Measurements from ENCODE around the gene OR4C45. TPM values are rescaled to one million over a fixed set of nuclear protein-coding genes. Genes with fewer than 3 reads are reported as not detected.

Gene OR4C45
- total and polyA plus RNA-seq, 2 of the 8 experiments (the other 6 are each of a cell fraction or from before 2014, with no cell fraction given), result not detected

GRCh38 chr11:50030193-50030592, 2.5 kb upstream of the OR4C45 start:
- no peaks in the 10 kb centered on the region for H3K79me1 ChIP-seq (ENCODE audit: low read depth, low read length)
- no peaks in the 10 kb centered on the region for H3K79me2 ChIP-seq (ENCODE audit: control insufficient read depth in 1 of 2, insufficient read depth in 2 of 2, low read length in 2 of 2)
- no peak for TF ChIP-seq MAFK (IDR thresholded peaks at IDR 0.05; ENCODE audit: low read depth, low read length)
- no peak for TF ChIP-seq CTBP2 (IDR thresholded peaks at IDR 0.05; ENCODE audit: borderline replicate concordance, insufficient read depth, insufficient read length, low read length)
- no peak for TF ChIP-seq KDM5A (IDR thresholded peaks at IDR 0.05; ENCODE audit: low read length)
- no peak for TF ChIP-seq CHD2 (IDR thresholded peaks at IDR 0.05; ENCODE audit: low read length)
- TF ChIP-seq RBBP5 (IDR thresholded peaks at IDR 0.05; ENCODE audit: borderline replicate concordance, low read depth, low read length), result no peak
- no peak for TF ChIP-seq HDAC6 (IDR thresholded peaks at IDR 0.05; ENCODE audit: low read depth, low read length)
- TF ChIP-seq SIRT6 (IDR thresholded peaks at IDR 0.05; ENCODE audit: low read length), result no peak
- TF ChIP-seq TAF7 (optimal IDR thresholded peaks at IDR 0.05; ENCODE audit: borderline replicate concordance, low read depth, low read length), result no peak
- TF ChIP-seq RXRA (IDR thresholded peaks at IDR 0.05; ENCODE audit: insufficient read depth, low read depth, low read length), result no peak
- no peak for TF ChIP-seq CREB1 (IDR thresholded peaks at IDR 0.05)
- TF ChIP-seq, protein P1, sequence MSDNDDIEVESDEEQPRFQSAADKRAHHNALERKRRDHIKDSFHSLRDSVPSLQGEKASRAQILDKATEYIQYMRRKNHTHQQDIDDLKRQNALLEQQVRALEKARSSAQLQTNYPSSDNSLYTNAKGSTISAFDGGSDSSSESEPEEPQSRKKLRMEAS (IDR thresholded peaks at IDR 0.05), result no peak
- no peak for TF ChIP-seq SRF (IDR thresholded peaks at IDR 0.05; ENCODE audit: low read depth, low read length)
- TF ChIP-seq SP2 (IDR thresholded peaks at IDR 0.05; ENCODE audit: low read length), result no peak
- H3K9ac ChIP-seq (replicated peaks in 1 of 4; ENCODE audit: extremely low read depth in 1 of 4, low read depth in 3 of 4, low read length in 3 of 4), result no peak overlapping the region
- no peak overlapping the region for H4K91ac ChIP-seq (replicated peaks; ENCODE audit: insufficient read length, low read length)
- H3K4me3 ChIP-seq (ENCODE audit: extremely low read depth in 1 of 4, insufficient read depth in 2 of 4, low read depth in 3 of 4, low read length in 4 of 4), result no peak overlapping the region
- no peak overlapping the region for H2BK12ac ChIP-seq (ENCODE audit: low read depth, low read length)
- H3K9me3 ChIP-seq (ENCODE audit: insufficient read depth in 2 of 2, low read depth in 1 of 2, low read length in 1 of 2), result peaks cover 51 to 55% of the 10 kb centered on the region in 2 experiments
- no peaks in the 10 kb centered on the region for H4K20me1 ChIP-seq (replicated peaks in 1 of 2; ENCODE audit: control insufficient read depth in 1 of 2, insufficient read depth in 2 of 2, low read length in 2 of 2)
- ChIA-PET CTCF (ENCODE audit: partially characterized antibody) (no interaction called here), POLR2A (ENCODE audit: partially characterized antibody) (no interaction called here)
- H3K27ac ChIP-seq (ENCODE audit: low read depth, low read length), result no peak overlapping the region
- no peaks in the 10 kb centered on the region for H3K23me2 ChIP-seq (ENCODE audit: low read depth, low read length)
- FAIRE-seq (no peak), DNase-seq (ENCODE audit: low read depth in 1 of 2, low spot score in 2 of 2) (no peak)
- no peak overlapping the region for H2BK20ac ChIP-seq (ENCODE audit: low read length)
- no peak overlapping the region for H3K4ac ChIP-seq (replicated peaks; ENCODE audit: insufficient read length, low read depth, low read length)
- no peak overlapping the region for H3K56ac ChIP-seq (replicated peaks; ENCODE audit: insufficient read length, low read depth, low read length)
- no peak overlapping the region for H2AK5ac ChIP-seq (ENCODE audit: low read depth, low read length)
- no peak overlapping the region for H3K23ac ChIP-seq (ENCODE audit: insufficient read length)
- no peak overlapping the region for H4K8ac ChIP-seq (ENCODE audit: extremely low read depth, insufficient read depth, low read length)
- no peaks in the 10 kb centered on the region for H3K27me3 ChIP-seq (replicated peaks in 1 of 4; ENCODE audit: control insufficient read depth in 3 of 4, extremely low read depth in 1 of 4, insufficient read depth in 3 of 4, low read length in 3 of 4)
- H4K5ac ChIP-seq (ENCODE audit: insufficient read length, low read depth, low read length), result no peak overlapping the region
- H3K4me2 ChIP-seq (ENCODE audit: insufficient read depth in 1 of 2, low read depth in 2 of 2, low read length in 2 of 2), result no peak overlapping the region
- no peaks in the 10 kb centered on the region for H3K4me1 ChIP-seq (replicated peaks in 1 of 4; ENCODE audit: control insufficient read depth in 3 of 4, insufficient read depth in 4 of 4, low read length in 3 of 4)
- WGBS, 2 experiments (ENCODE audit: extremely low coverage in 1 of 2, insufficient coverage in 1 of 2, insufficient read length in 1 of 2, insufficient replicate concordance in 2 of 2, low coverage in 1 of 2, low lambda C conversion rate in 2 of 2, missing lambda C conversion rate in 1 of 2), result 67% methylated on average over 1 of the region's 1 CpG; no CpG with 5 or more reads in 1 of the 2 experiments
- no peak overlapping the region for H3K14ac ChIP-seq (ENCODE audit: insufficient read length)
- no peak overlapping the region for H2BK5ac ChIP-seq (ENCODE audit: low read depth, low read length)
- no peak overlapping the region for H2AFZ ChIP-seq (ENCODE audit: low read length)
- H2BK120ac ChIP-seq (replicated peaks; ENCODE audit: low read depth, low read length), result no peak overlapping the region
- H3K36me3 ChIP-seq (ENCODE audit: control insufficient read depth in 2 of 4, insufficient read depth in 4 of 4, low read length in 3 of 4), result no peaks in the 10 kb centered on the region; a peak in 1 of 8 replicates
- H2BK15ac ChIP-seq (ENCODE audit: low read length), result no peak overlapping the region
- no peak overlapping the region for H3K18ac ChIP-seq (ENCODE audit: extremely low read depth, low read length)
